IPS DF 6.9 (cell line): ENCODE data around the gene EID3.

Experiments used
- DNase-seq: peaks from one replicate; pipeline ENCODE4 v3.0.0-alpha.2; 2013; ENCODE audit warnings: low read depth, low spot score
- H3K27ac ChIP-seq: one replicate; pipeline ENCODE4 v1.5.1; 2013; ENCODE audit warnings: low read length, control low read depth
- H3K27me3 ChIP-seq: 2 replicates; pipeline ENCODE4 v1.6.1; 2013; ENCODE audit warnings: mild to moderate bottlenecking, low read length; ENCODE audit not compliant: control insufficient read depth, insufficient read depth
- H3K36me3 ChIP-seq: 2 replicates; pipeline ENCODE4 v1.6.1; 2013; ENCODE audit warnings: low read length; ENCODE audit not compliant: control insufficient read depth, insufficient read depth
- H3K4me1 ChIP-seq: 2 replicates; pipeline ENCODE4 v1.6.1; 2013; ENCODE audit warnings: low read length; ENCODE audit not compliant: control insufficient read depth, insufficient read depth
- H3K4me3 ChIP-seq: 2 replicates; pipeline ENCODE4 v1.5.1; 2013; ENCODE audit warnings: mild to moderate bottlenecking, low read length
- H3K9me3 ChIP-seq: 2 replicates; pipeline ENCODE4 v1.6.1; 2013; ENCODE audit warnings: low read length, inconsistent platforms; ENCODE audit not compliant: control insufficient read depth, insufficient read depth
- WGBS: extraction: QIAGEN DNeasy Blood & Tissue Kit; methylation state at CpG from one replicate; pipeline ENCODE4 v1.1.7; 2013; ENCODE audit warnings: mixed read lengths, missing lambda C conversion rate; ENCODE audit not compliant: insufficient read length, insufficient coverage; 5-methylcytosine and 5-hydroxymethylcytosine counted together

EID3 gene

DNA sequence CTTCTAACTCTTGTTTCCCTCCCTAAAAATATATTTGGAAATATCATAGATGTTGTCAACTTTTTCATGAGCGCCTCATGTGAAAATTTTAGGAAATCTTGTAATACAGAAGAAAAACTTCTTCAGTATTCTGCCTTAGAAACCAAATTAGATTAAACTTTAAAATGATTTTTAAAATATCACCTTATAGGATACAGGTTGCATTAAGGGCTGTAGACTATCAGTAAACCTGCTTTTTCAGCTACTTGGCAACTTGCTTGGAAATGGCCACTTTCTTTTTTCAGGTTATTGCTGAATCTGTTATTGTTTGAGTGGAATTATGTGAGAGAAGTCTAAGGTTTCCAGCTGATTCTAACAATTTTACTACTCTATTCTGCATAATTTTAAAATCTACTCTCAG lies 9.1 kb downstream of the EID3 start:
- H3K27me3 ChIP-seq = no peaks in the 10 kb centered on the region
- H3K36me3 ChIP-seq = peaks cover 6% of the 10 kb centered on the region; the same call in 1 of the 2 replicates
- no peaks in the 10 kb centered on the region for H3K4me1 ChIP-seq
- DNase-seq = no peak
- no peak overlapping the region for H3K4me3 ChIP-seq
- H3K27ac ChIP-seq = no peak overlapping the region
- no peaks in the 10 kb centered on the region for H3K9me3 ChIP-seq
- WGBS = no CpG with 5 or more reads among the region's 1 CpG

DNA sequence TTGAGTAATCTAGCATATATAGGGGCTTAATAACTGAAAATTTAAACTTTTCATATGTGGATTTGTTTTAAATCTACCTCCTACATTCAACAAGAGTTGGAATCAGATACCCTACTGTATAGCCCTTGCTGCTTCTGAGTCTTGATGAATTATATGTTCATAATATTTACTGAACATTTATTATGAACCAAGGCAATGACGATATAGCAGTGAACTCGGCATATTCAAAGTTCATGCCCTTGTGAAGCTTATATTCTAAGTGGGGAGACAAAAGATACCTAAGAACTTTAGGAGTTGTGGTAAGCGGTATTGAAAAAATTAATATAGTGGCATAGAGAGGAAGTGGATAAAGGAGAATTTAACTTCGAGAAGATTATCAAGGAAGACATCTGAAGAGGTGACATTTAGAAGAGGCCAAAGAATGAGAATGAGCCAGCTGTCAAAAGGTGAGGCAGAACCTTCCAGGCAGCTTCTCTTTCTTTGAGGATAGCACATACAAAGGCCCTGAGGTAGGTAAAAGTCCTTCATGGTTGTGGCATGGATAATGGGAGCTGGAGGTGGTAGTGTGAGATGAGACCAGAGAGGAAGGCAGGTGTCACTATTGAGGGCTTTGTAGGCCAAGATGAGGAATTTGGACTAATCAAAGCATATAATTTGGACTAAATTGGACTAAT lies 10.2 kb downstream of the EID3 start:
- peaks cover 6% of the 10 kb centered on the region; the same call in 1 of the 2 replicates for H3K36me3 ChIP-seq
- H3K27me3 ChIP-seq = no peaks in the 10 kb centered on the region
- no peaks in the 10 kb centered on the region for H3K4me1 ChIP-seq
- DNase-seq = no peak
- no peak overlapping the region for H3K27ac ChIP-seq
- H3K9me3 ChIP-seq = no peaks in the 10 kb centered on the region
- 100% methylated on average over 2 of the region's 4 CpGs for WGBS
- H3K4me3 ChIP-seq = no peak overlapping the region

DNA sequence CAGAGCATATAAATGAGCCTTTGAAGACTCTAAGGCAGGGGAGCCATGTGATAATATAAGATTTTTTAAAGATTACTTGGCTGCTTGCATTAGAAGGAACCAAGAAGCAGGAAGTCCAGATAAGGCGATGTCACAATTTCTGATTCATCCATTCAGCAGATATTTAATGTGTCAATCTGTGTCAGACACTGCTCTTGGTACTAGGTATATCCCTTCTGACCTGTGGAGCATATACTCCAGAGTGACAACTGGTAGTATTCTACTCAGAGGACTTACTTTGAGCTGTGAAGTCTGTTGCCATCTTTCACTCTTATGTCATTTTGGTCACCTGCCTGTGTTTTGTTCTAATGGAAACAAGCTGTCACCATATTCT lies 10.7 kb downstream of the EID3 start:
- H3K27me3 ChIP-seq = no peaks in the 10 kb centered on the region
- no peaks in the 10 kb centered on the region for H3K4me1 ChIP-seq
- no CpG with 5 or more reads among the region's 1 CpG for WGBS
- no peaks in the 10 kb centered on the region for H3K9me3 ChIP-seq
- H3K36me3 ChIP-seq = peaks cover 6% of the 10 kb centered on the region; the same call in 1 of the 2 replicates
- no peak overlapping the region for H3K27ac ChIP-seq
- DNase-seq = no peak
- H3K4me3 ChIP-seq = no peak overlapping the region

DNA sequence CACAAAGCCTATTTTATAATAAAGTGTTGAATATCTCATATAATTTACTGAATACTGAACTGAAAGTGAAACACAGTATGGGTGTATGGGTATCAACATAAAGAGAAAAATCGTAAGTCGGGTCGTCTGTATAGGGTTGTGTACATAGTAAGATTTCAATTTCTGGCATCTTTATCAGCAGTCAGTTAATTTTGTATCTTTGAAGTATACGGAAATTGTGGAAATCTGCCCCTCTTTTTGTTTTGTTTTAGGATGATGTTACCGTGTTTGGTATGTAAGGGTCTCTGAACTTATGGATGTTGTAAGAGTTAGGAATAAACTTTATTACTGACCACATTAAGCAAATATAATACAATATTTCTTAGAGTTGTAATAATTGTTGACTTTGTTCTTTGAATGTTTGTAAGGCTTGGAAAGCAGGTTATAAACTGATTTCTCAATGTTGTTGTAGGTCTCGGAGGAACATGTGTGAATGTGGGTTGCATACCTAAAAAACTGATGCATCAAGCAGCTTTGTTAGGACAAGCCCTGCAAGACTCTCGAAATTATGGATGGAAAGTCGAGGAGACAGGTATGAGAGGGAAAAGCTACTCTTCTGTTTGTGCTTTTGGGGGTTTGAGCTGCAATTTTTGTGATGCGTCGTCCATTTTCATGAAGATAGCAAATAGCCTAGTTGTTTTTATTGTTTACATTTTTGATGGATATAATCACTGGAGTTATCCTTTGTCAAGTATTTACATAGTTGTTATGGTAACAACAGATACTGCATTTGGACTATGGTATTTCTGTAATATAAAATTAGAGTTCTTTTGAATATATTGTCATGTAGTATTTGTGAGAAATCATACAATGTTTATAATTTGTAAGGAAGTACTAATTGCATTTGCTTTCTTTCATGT lies 12.0 kb downstream of the EID3 start:
- DNase-seq = no peak
- H3K4me3 ChIP-seq = no peak overlapping the region
- peaks cover 13% of the 10 kb centered on the region; the same call in 1 of the 2 replicates for H3K36me3 ChIP-seq
- WGBS = no CpG with 5 or more reads among the region's 10 CpGs
- no peaks in the 10 kb centered on the region for H3K27me3 ChIP-seq
- H3K9me3 ChIP-seq = no peaks in the 10 kb centered on the region
- no peak overlapping the region for H3K27ac ChIP-seq
- no peaks in the 10 kb centered on the region for H3K4me1 ChIP-seq

DNA sequence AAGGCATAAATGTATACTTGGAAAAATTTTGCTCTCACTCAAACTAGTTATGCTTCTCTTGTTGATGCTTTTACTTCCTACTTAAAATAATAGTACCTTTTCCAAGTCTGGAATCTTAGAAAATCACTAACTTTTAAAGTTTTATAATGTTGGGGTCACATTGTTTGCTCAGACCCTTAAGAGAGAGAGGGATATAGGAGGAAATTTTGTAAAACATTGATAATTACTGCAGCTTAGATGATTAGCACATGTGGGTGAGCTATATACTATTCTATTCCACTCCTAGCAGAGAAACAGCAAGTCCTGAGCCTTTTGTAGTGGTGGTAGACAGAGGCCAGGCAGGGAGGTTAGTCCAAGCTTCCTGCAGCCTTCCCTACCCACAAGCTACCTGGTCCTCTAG lies 13.4 kb downstream of the EID3 start:
- peaks cover 18% of the 10 kb centered on the region; the same call in 1 of the 2 replicates for H3K36me3 ChIP-seq
- no peaks in the 10 kb centered on the region for H3K4me1 ChIP-seq
- no peaks in the 10 kb centered on the region for H3K27me3 ChIP-seq
- H3K9me3 ChIP-seq = no peaks in the 10 kb centered on the region
- H3K27ac ChIP-seq = no peak overlapping the region
- DNase-seq = no peak
- no peak overlapping the region for H3K4me3 ChIP-seq

DNA sequence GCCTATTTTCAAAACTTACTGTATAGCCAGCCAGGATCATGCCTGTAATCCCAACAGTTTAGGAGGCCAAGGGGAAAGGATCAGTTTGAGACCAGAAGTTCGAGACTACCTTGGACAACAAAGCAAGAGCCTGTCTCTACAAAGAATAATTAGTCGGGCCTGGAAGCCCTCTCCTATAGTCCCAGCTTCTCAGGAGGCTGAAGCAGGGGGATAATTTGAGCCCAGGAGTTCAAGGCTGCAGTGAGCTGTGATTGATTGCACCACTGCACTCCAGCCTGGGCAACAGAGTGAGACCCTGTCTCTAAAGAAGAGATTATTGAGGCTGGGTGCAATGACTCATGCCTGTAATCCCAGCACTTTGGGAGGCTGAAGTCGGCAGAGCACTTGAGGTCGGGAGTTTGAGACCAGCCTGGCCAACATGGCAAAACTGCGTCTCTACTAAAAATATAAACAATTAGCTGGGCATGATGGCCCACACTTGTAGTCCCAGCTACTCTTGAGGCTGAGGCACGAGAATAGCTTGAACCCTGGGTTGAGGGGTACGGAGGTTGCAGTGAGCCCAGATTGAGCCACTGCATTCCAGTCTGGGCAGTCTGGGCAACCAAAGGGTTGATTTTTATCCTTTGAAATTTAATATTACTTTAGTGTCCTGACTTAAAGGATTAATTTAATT lies 14.1 kb downstream of the EID3 start:
- H3K27ac ChIP-seq = no peak overlapping the region
- WGBS = no CpG with 5 or more reads among the region's 7 CpGs
- H3K27me3 ChIP-seq = no peaks in the 10 kb centered on the region
- H3K36me3 ChIP-seq = peaks cover 21% of the 10 kb centered on the region
- no peaks in the 10 kb centered on the region for H3K4me1 ChIP-seq
- H3K4me3 ChIP-seq = no peak overlapping the region
- DNase-seq = no peak
- no peaks in the 10 kb centered on the region for H3K9me3 ChIP-seq

DNA sequence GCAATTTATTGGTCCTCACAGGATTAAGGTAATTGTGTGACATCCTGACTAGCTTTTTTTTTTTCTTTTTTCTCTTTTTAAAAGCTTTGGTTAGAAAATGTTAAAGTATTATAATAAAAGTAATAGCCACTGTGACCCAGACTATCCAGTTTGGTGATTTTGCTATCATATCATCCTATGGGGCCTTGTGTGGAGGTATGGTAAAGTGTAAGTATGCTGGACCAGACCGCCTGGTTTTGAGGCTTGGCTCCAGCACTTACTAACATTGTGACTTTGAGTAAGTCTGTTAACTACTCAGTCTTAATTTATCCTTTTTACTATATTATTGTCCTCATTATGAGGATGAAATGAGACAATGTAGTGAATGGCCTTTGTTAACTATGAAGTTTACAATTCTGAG lies 15.5 kb downstream of the EID3 start:
- no peaks in the 10 kb centered on the region for H3K27me3 ChIP-seq
- no peaks in the 10 kb centered on the region for H3K4me1 ChIP-seq
- WGBS = no CpG with 5 or more reads among the region's 1 CpG
- no peak for DNase-seq
- no peak overlapping the region for H3K4me3 ChIP-seq
- H3K27ac ChIP-seq = no peak overlapping the region
- H3K36me3 ChIP-seq = peaks cover 18% of the 10 kb centered on the region
- H3K9me3 ChIP-seq = no peaks in the 10 kb centered on the region

DNA sequence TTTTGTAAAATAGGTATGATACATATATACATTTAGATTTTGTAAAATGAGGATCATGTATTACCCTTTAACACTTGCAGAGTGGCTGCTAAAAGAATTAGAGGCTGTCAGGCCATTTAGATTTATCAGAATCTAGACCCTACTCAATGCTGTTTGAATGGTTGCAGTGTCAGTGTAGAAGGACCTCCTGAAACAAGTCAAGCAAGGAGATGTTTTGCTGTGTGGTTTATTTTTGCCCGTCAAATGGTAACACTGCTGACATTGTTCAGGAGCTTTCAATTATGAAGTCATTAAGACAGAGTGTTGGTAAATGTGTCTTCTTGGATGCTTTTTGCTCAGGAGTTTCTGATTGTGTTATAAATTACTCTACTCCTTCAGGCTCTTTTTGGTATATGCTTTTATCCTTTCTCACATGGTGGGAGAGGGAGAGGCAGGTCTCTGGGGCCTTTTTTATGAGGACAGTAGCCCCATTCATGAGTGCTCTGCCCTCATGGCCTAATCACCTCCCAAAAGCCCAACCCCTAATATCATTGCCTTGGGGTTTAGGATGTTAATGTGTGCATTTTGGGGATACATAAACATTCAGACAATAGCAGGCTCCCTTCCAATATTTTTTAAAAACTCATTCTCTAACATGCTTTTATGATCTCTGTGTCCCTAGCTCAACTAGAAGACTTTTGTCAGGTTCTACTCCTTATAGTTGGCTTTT lies 16.5 kb downstream of the EID3 start:
- Histone ChIP-seq H3K27ac (no peak overlapping the region), H3K27me3 (no peaks in the 10 kb centered on the region), H3K9me3 (no peaks in the 10 kb centered on the region), H3K4me3 (no peak overlapping the region), H3K36me3 (peaks cover 15% of the 10 kb centered on the region), H3K4me1 (no peaks in the 10 kb centered on the region)
- no CpG with 5 or more reads among the region's 1 CpG for WGBS
- no peak for DNase-seq

DNA sequence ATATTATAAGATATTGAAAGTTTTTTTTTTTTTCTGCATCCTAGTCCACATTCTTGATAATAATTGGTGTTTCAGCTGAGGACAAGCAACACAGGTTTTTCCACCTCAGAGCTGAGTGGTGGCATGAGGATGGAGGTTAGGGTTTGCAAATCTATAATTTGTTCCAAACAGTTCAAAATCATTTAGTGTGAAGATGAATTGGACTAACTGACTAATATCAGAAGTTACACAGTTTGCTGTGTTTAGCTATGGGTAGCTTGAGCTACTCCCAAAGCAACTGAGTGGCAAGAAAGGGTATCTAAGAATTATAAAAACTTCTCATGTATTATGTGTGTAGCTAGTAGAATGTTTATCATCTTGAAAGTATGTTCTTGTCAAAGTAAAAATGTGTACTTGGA lies 17.1 kb downstream of the EID3 start:
- no peak overlapping the region for H3K27ac ChIP-seq
- H3K36me3 ChIP-seq = peaks cover 15% of the 10 kb centered on the region
- no peaks in the 10 kb centered on the region for H3K9me3 ChIP-seq
- DNase-seq = no peak
- no peaks in the 10 kb centered on the region for H3K4me1 ChIP-seq
- H3K4me3 ChIP-seq = no peak overlapping the region
- H3K27me3 ChIP-seq = no peaks in the 10 kb centered on the region

DNA sequence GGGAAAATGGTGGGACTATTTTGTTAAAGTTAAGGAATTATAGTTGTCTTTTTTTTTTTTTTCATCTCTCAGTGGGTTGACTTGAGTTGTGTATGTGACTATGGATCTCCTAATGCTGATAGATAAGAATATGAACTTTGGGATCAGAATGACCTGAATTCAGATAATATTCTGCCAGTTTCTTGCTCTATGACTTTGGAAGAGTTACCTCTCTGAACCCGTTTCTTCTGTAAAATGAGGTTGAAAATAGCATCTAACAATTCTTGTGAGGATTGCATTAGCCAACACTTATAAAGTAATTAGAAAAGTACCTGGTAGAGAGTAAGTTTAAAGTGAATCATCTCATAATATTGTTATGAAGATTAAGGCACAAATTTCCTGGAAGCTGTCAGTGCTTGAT lies 18.4 kb downstream of the EID3 start:
- Histone ChIP-seq H3K4me3 (no peak overlapping the region), H3K27ac (no peak overlapping the region), H3K4me1 (no peaks in the 10 kb centered on the region), H3K36me3 (peaks cover 15% of the 10 kb centered on the region), H3K9me3 (no peaks in the 10 kb centered on the region), H3K27me3 (no peaks in the 10 kb centered on the region)
- DNase-seq = no peak
- no CpG with 5 or more reads among the region's 1 CpG for WGBS
